GM21723 (cell line): ENCODE results near the gene MCHR2.

Experiments used
- ATAC-seq: cut with Tn5 transposase; IDR thresholded peaks from one replicate; pipeline ENCODE4 v1.9.1; 2021; ENCODE audit warnings: mild to moderate bottlenecking, moderate library complexity; ENCODE audit not compliant: unreplicated experiment

Gene MCHR2

DNA sequence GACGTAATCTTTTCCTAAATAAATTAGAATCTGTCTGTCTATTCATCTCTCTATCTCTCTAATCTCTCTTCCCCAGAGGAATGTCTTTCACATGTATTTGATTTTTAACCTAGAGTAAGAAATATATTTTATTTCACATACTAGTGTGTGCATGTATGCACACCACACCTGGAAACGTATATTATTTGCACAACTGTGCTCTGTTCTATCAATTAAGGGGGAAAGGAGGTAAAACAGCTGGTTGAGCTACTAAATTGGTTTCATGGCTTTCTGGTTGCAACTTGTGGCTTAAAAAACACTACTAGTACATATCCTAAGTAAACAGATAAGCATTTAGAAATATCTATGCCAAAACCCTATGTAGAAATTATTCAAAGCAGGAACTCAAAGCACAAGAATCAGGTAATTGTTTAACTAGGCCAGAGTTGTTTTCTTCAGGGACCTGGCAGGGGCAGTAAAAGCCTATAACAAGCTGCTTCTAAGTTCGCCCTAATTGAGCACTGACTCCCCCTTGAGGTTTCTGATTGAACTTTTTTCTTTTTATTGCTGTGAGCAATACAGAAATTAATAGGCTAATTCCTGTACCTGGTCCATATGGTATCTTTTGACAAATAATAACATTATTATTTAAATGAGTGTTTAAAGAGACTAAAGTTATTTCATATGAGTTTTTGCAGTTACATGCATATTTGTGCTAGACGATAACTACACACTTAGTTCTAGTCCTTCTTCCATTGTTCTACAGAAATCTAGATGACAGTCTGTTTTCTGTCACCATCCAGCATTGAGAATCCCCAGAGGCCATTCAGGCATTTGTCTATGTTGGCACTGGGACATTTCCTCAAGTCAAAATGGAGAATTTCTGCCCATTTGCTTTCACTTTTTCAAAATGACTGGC lies 88.6 kb downstream of the MCHR2 start:
- ATAC-seq = peak; percentile 96

DNA sequence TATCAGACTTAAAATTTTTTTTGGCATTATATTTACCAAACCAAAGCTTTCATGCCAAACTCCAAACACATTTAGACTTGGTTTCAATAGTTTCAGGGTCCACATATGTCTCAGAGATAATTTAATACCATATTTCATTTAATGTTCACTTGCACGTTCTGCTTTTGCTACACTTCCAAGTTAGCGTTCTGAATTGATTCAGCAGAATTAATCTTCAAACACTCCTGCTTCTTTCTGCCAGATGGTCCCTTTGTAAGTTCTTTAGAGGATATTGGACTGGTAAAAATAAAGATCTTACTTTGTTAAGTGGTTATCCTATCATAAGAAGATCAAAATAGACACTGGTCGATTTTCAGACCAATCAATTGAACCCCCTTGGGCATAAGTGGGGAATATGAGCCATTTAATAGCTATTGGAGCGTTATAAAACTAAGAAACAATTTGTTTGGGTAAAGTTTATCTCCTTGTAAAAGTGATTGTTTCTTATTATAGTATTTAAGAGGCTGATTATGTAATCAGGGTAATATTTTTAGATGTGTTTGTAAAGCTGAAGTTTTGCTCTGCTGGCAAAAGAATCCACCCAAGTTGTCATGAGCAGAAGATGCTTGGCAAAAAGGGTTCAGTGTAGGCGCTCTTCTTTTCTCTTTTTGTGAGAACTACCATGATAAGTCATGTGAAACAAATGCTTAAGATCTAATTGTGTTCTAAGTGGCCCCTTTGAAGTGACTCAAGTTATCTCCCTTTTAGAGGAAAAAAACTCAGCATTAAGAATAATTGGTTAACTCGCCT lies 92.2 kb downstream of the MCHR2 start:
- no peak for ATAC-seq

DNA sequence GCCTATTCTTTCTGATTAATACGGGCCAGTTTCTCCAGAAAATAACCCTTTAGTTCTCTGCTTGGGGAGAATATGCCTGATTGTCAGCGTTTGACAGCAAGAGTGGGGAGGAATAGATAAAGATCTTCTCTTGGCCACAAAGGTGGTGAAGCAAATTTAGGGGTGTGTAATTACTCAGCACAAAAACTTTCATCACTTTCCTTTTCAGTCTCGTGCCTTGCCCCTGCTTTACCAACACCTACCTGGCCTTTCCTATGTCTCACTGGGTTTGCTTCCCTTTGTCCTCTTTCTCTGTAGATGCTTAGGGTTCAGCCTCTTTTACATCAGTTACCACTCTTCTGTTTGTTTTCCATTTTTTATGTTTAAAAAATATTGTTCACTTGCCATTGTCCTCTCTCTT lies 99.2 kb downstream of the MCHR2 start:
- ATAC-seq = no peak

DNA sequence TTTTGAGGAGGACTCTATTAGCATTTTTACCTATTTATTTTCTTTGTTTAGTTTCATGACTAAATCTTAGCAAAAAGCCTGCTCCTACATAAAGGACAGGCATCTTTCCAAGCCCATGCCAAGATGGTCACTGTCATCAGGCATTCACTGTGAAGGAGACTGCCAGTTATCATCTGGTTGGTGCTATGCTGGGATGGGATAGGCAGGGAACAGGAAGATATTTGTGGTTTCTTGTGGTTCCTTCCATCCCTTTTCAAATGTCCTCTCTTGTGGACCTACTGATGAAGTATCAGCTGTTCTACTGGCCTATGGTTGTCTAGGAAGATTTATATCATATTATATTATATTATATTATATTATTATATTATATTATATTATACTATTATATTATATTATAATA lies 107.0 kb downstream of the MCHR2 start:
- ATAC-seq = no peak

DNA sequence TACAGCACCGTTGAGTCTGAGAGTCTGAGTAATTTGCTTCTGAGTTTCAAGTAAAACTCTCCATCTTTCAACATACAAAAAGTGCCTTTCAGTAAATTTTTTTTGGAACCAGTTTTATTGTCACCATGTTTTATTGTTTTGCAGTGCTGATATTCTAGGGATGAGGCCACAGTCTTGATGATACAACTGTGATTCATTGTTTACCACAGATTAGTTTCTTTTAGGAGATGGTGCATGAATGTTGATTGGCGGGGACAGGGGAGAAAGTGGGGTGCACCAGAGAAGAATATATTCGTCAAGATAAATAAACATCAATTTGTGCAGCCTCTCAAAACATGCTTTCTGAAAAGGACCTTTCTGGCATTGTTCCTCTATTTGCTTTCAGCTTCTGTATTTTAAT lies 109.0 kb downstream of the MCHR2 start:
- no peak for ATAC-seq

DNA sequence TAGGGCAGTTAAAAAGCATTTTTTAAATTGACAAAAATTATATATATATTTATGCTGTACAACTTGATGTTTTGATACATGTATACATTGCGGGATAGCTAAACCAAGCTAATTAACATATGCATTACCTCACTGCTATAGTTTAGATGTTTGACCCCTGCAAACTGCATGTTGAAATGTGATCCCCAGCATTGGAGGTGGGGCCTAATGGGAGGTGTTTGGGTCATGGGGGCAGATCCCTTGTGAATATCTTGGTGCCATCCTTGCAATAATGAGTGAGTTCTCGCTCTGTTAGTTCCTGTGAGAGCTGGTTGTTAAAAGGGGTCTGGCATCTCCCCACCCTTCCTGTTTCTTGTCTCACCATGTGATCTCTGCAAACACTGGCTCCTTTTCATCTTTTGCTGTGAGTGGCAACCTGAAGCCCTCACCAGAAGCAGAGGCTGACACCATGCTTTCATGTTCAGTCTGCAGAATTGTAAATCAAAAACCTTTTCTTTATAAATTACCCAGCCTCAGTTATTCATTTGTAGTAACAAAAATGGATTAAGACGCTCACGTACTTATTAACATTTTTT lies 111.8 kb downstream of the MCHR2 start:
- no peak for ATAC-seq

DNA sequence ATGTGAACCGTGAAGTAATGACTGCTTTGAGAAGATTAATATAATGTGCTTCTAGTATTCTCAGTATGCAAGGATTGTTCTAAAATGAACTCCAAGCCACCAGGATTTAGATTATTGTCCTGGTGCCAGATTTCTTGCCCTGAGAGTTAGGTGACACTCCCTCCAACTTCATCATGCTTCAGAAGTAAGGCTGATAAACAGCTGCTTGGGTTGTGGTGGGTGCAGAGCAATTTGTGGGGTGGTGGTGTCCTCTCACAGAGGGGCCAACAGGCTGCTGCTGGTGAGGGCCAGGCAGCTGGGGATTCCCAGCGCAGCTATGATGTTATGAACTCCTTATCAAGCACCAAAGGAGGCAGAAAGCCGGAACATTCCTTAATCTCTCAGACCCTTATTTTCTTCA lies 114.6 kb downstream of the MCHR2 start:
- no peak for ATAC-seq

DNA sequence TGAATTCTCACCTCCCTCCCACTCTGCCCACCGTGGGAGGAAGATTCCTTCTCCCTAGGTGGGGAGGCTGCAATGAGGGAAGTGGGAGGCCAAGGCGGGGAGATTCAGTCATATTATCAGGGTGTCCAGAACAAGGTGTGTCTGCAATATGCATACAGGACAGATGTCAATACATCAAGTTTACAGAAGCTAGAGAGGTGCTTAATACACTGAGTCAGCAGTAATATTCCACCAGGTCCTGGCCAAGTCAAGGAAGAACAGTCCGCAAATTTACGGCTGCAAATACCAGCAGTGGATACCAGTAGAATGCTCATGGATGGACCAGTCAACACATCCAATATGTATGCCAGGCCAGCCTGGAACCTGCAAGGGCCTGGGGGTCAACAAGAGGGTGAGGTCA lies 119.0 kb downstream of the MCHR2 start:
- no peak for ATAC-seq

DNA sequence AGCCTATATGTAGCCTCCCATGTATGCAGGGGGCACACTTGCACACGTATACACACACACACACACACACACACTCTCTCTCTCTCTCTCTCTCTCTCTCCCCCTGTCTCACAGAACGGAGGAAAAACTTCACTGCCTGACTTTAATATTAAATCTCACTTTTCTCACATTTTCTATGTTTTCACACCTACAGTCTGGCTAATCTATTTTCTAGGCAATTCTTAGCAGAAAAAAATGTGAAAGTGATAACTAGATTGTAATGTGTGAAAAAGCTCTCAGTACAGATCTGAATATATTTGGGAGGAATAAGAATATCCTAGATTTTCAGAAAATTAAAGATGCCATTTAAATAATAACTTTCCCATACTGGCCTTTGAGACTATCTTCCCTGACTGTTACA lies 120.9 kb downstream of the MCHR2 start:
- ATAC-seq = no peak

DNA sequence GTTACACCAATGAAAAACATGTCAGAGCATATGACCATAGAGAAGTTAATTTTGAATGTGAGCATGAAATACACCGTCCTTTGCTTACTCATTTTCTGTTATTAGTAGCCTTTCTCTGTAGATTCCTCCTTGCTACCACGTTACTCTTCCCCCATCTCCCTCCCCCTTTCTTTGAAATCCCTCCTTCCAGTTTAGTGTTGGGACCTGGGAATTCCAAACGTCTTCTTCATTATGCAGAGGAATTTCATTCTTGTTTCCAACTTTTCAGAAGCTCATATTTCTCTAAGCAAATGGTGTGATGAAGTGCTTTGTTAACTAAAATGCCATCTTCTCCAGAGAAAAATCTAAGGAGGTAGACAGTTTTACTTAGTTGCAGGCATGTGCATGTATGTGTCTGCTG lies 122.4 kb downstream of the MCHR2 start:
- ATAC-seq = no peak
